ENCODE results near the gene GALNT10.

The GALNT10 gene

GRCh38 chr5:154295551-154295950, 105.0 kb downstream of the GALNT10 start:
- Histone ChIP-seq H3K27me3 (no peaks in the 10 kb centered on the region), H3K4me3 (ENCODE audit: low read depth, low read length) (no peak overlapping the region), H3K36me3 (no peaks in the 10 kb centered on the region), H3K9me3 (no peaks in the 10 kb centered on the region), H3K4me1 (no peaks in the 10 kb centered on the region)
- TF ChIP-seq, protein P1, sequence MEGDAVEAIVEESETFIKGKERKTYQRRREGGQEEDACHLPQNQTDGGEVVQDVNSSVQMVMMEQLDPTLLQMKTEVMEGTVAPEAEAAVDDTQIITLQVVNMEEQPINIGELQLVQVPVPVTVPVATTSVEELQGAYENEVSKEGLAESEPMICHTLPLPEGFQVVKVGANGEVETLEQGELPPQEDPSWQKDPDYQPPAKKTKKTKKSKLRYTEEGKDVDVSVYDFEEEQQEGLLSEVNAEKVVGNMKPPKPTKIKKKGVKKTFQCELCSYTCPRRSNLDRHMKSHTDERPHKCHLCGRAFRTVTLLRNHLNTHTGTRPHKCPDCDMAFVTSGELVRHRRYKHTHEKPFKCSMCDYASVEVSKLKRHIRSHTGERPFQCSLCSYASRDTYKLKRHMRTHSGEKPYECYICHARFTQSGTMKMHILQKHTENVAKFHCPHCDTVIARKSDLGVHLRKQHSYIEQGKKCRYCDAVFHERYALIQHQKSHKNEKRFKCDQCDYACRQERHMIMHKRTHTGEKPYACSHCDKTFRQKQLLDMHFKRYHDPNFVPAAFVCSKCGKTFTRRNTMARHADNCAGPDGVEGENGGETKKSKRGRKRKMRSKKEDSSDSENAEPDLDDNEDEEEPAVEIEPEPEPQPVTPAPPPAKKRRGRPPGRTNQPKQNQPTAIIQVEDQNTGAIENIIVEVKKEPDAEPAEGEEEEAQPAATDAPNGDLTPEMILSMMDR (IDR thresholded peaks at IDR 0.05; ENCODE audit: low read depth, low read length): no peak
- DNase-seq: no peak

- H3K9me3 ChIP-seq: no peaks in the 10 kb centered on the region
- H3K4me1 ChIP-seq: no peaks in the 10 kb centered on the region
- H3K36me3 ChIP-seq: no peaks in the 10 kb centered on the region
- DNase-seq: no peak
- no peak overlapping the region for H3K4me3 ChIP-seq (ENCODE audit: low read depth, low read length)
- H3K27me3 ChIP-seq: no peaks in the 10 kb centered on the region
- TF ChIP-seq, protein P1 (IDR thresholded peaks at IDR 0.05; ENCODE audit: low read depth, low read length): no peak
These were observed 106.1 kb downstream of the GALNT10 start for GRCh38 chr5:154296525-154297159.

- Histone ChIP-seq H3K9me3 (no peaks in the 10 kb centered on the region), H3K4me1 (no peaks in the 10 kb centered on the region), H3K27me3 (no peaks in the 10 kb centered on the region), H3K4me3 (ENCODE audit: low read depth, low read length) (no peak overlapping the region), H3K36me3 (no peaks in the 10 kb centered on the region)
- DNase-seq: no peak
- TF ChIP-seq, protein P1 (IDR thresholded peaks at IDR 0.05; ENCODE audit: low read depth, low read length): no peak
These were observed 107.5 kb downstream of the GALNT10 start for GRCh38 chr5:154298065-154298464.

DNA sequence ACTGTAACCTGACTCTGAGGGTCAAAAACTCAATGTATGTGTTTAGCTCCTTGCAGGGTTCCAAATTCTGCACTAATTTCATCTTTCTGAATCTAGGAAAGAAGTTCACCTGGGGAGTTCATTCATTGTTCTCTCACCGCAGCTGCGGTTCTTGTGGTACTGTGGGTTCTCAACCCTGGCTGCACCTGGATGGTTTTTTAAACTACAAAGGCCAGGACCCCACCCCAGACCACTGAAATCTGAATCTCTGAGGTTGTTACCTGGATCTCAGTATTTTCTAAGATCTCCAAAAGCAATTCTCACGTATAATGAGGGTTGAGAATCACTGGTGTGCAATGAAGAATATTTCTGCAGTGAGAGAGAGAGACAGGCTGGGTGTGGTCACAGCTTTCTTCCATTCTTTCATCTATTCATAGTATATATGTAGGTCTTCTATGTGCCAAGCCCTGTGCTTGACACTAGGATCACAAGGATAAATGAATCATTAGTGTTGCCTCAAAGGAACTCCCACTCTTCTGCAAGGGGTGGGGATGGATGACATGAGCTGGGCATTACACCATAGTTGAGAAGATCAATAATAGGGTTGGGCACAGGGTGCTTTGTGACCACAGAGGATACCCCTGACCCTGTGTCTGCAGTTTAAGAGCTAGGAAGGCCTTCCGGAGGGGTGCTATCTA, 109.8 kb downstream of the GALNT10 start:
- no peaks in the 10 kb centered on the region for H3K36me3 ChIP-seq
- no peaks in the 10 kb centered on the region for H3K9me3 ChIP-seq
- TF ChIP-seq, protein P1 (IDR thresholded peaks at IDR 0.05; ENCODE audit: low read depth, low read length): no peak
- no peaks in the 10 kb centered on the region for H3K27me3 ChIP-seq
- no peak for DNase-seq
- H3K4me3 ChIP-seq (ENCODE audit: low read depth, low read length): no peak overlapping the region
- no peaks in the 10 kb centered on the region for H3K4me1 ChIP-seq

DNA sequence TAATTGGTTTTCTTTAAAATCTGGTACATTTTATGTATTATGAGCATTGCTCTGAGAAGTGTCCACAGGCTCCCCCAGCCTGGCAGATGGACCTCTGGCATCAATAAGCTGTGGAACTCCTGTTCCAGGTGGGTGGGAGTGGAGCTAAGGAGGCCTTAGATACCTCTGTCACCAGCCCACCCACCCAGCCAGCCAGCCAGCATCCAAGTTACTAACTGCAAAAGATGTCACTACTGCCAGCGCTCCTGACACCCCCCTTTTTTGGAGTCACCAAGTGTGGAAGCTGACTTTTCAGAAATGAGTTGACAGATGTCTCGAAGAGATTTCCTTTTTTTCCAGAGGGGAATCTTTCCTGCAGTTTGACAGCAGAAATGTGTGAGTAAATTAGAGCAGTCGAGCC, 111.2 kb downstream of the GALNT10 start:
- Histone ChIP-seq H3K36me3 (no peaks in the 10 kb centered on the region), H3K27me3 (no peaks in the 10 kb centered on the region), H3K9me3 (no peaks in the 10 kb centered on the region), H3K4me1 (no peaks in the 10 kb centered on the region), H3K4me3 (ENCODE audit: low read depth, low read length) (no peak overlapping the region)
- TF ChIP-seq, protein P1 (IDR thresholded peaks at IDR 0.05; ENCODE audit: low read depth, low read length): no peak
- DNase-seq: no peak

DNA sequence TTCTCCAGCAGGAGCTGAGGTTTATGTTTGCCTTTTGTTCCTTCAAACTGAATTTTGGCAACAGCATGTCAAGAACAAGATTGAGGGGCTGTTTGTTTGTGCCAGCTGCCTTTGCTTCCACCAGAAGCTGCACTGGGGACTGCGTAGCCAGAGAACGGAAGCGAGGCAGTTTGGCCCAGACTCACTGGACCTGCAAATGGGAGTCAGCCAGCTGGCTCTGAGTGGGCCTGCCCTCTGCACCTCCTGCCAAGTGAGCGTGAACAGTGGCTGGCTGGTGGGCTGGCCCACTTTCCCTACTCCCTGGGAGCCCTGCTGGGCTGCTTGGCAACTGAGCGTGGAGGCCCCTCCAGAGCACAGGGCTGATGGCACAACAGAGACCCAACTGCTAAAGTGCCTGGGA, 111.6 kb downstream of the GALNT10 start:
- H3K27me3 ChIP-seq: no peaks in the 10 kb centered on the region
- H3K9me3 ChIP-seq: no peaks in the 10 kb centered on the region
- no peaks in the 10 kb centered on the region for H3K36me3 ChIP-seq
- H3K4me3 ChIP-seq (ENCODE audit: low read depth, low read length): no peak overlapping the region
- no peaks in the 10 kb centered on the region for H3K4me1 ChIP-seq
- DNase-seq: no peak
- TF ChIP-seq, protein P1 (IDR thresholded peaks at IDR 0.05; ENCODE audit: low read depth, low read length): no peak

Measured in BE2C (cell line).